SK-N-SH (cell line): ENCODE measurements around the gene TIMM22. TPM values are rescaled to one million over a fixed set of nuclear protein-coding genes. Genes with fewer than 3 reads are reported as not detected.
"Not testable (repeated sequence)": the region's sequence is repeated elsewhere in the genome, so short reads cannot be mapped to it uniquely, and the experiment has no call there.

Experiments
- CTCF ChIA-PET: fragments of 300-600, 350-600 bp; formaldehyde crosslinking; extraction: SDS; loops from one replicate; lab custom pipeline; 2021; lab: Yijun Ruan, JAX
- POLR2A ChIA-PET: fragments of 350-600 bp; sonication (Branson Sonifier 250); formaldehyde crosslinking; extraction: SDS; loops from one replicate; lab custom pipeline; 2020; ENCODE audit warnings: antibody characterized with exemption, inconsistent platforms; lab: Yijun Ruan, JAX
- DNase-seq: peaks from one replicate; pipeline ENCODE4 v3.0.0; 2012
- H2AFZ ChIP-seq: fragments of 200-600 bp; sonication (generic); 2 replicates; pipeline ENCODE4 v1.8.1; 2016; ENCODE audit warnings: antibody characterized with exemption, mild to moderate bottlenecking, low read depth
- H3F3A ChIP-seq: fragments of 200-600 bp; sonication (generic); replicated peaks from 2 replicates; pipeline ENCODE3; 2016; ENCODE audit warnings: antibody characterized with exemption, mild to moderate bottlenecking; ENCODE audit not compliant: insufficient read depth
- H3K27ac ChIP-seq, 2 experiments: fragments of 200-500 bp in 1 of 2; fragments of 200-600 bp in 1 of 2; sonication (Bioruptor generic) in 1 of 2; sonication (generic), shearing (Covaris generic) in 1 of 2; 2 replicates each; pipeline versions ENCODE4 v1.5.1 to v1.6.1; 2014 to 2016; ENCODE audit warnings: low read depth in 2 of 2, inconsistent platforms in 1 of 2, low read length in 1 of 2, mild to moderate bottlenecking in 1 of 2, mixed read lengths in 1 of 2
- H3K27me3 ChIP-seq: fragments of 200-600 bp; sonication (generic), shearing (Covaris generic); 2 replicates; pipeline ENCODE4 v1.6.1; 2016; ENCODE audit warnings: mixed run types; ENCODE audit not compliant: insufficient read depth
- H3K36me3 ChIP-seq, 2 experiments: fragments of 200-500 bp in 1 of 2; fragments of 200-600 bp in 1 of 2; sonication (Bioruptor generic) in 1 of 2; sonication (generic) in 1 of 2; replicated peaks in 1 of 2; 2 replicates each; pipeline versions ENCODE3 to v1.5.1; 2014 to 2016; ENCODE audit warnings: low read length in 1 of 2, mild to moderate bottlenecking in 1 of 2; ENCODE audit not compliant: insufficient read depth in 2 of 2, control insufficient read depth in 1 of 2
- H3K4me1 ChIP-seq, 2 experiments: fragments of 200-500 bp in 1 of 2; fragments of 200-600 bp in 1 of 2; sonication (Bioruptor generic) in 1 of 2; sonication (generic), shearing (Covaris generic) in 1 of 2; 2 replicates each; pipeline versions ENCODE4 v1.5.1 to v1.6.1; 2014 to 2016; ENCODE audit warnings: low read depth in 1 of 2, low read length in 1 of 2, mixed run types in 1 of 2; ENCODE audit not compliant: insufficient read depth in 2 of 2, control insufficient read depth in 1 of 2
- H3K4me2 ChIP-seq: fragments of 200-600 bp; sonication (generic), shearing (Covaris generic); 2 replicates; pipeline ENCODE4 v1.6.1; 2017; ENCODE audit warnings: mixed run types
- H3K4me3 ChIP-seq, 2 experiments: fragments of 200-500 bp in 1 of 2; fragments of 200-600 bp in 1 of 2; sonication (Bioruptor generic) in 1 of 2; sonication (generic), shearing (Covaris generic) in 1 of 2; 2 replicates each; pipeline versions ENCODE4 v1.5.1 to v1.8.1; 2014 to 2016; ENCODE audit warnings: low read depth in 2 of 2, inconsistent platforms in 1 of 2, low read length in 1 of 2, mild to moderate bottlenecking in 1 of 2, mixed read lengths in 1 of 2, moderate library complexity in 1 of 2
- H3K79me2 ChIP-seq: fragments of 200-600 bp; sonication (generic); 2 replicates; pipeline ENCODE4 v1.8.1; 2017; ENCODE audit warnings: mild to moderate bottlenecking; ENCODE audit not compliant: insufficient read depth
- H3K9ac ChIP-seq: fragments of 200-600 bp; sonication (generic); 2 replicates; pipeline ENCODE4 v1.6.1; 2017; ENCODE audit warnings: mixed run types
- H3K9me2 ChIP-seq: fragments of 200-600 bp; sonication (generic); 2 replicates; pipeline ENCODE4 v1.6.1; 2017; ENCODE audit warnings: mixed run types
- H3K9me3 ChIP-seq: fragments of 200-600 bp; sonication (generic); 2 replicates; pipeline ENCODE4 v1.6.1; 2017; ENCODE audit warnings: mixed run types, mild to moderate bottlenecking, moderate library complexity
- H4K20me1 ChIP-seq: fragments of 200-600 bp; sonication (generic); 2 replicates; pipeline ENCODE4 v1.6.1; 2017; ENCODE audit warnings: mild to moderate bottlenecking, mixed run types; ENCODE audit not compliant: insufficient read depth
- CHD2 ChIP-seq: fragments of 150-350 bp; IDR thresholded peaks from 2 replicates; pipeline ENCODE4 v1.6.1; 2018; ENCODE audit warnings: low read length; ENCODE audit not compliant: partially characterized antibody
- GABPA ChIP-seq: IDR thresholded peaks from 2 replicates; pipeline ENCODE4 v1.4.0; 2012; ENCODE audit warnings: low read depth, mild to moderate bottlenecking
- JUND ChIP-seq: IDR thresholded peaks from 2 replicates; pipeline ENCODE4 v1.4.0; 2012
- MEF2A ChIP-seq: IDR thresholded peaks from 2 replicates; pipeline ENCODE4 v1.4.0; 2012; ENCODE audit warnings: low read depth, borderline replicate concordance
- RAD21 ChIP-seq: IDR thresholded peaks from 2 replicates; pipeline ENCODE4 v1.6.1; 2012; ENCODE audit warnings: mild to moderate bottlenecking, low read length
- TAF1 ChIP-seq: IDR thresholded peaks from 2 replicates; pipeline ENCODE4 v1.6.1; 2012; ENCODE audit warnings: low read depth, mild to moderate bottlenecking, low read length, moderate library complexity, borderline replicate concordance
- TEAD4 ChIP-seq: IDR thresholded peaks from 2 replicates; pipeline ENCODE4 v1.4.0; 2012; ENCODE audit warnings: mild to moderate bottlenecking, borderline replicate concordance; ENCODE audit not compliant: insufficient read depth
- WGBS: methylation state at CpG from one replicate; pipeline ENCODE4 v1.1.6; 2017; ENCODE audit warnings: low lambda C conversion rate; 5-methylcytosine and 5-hydroxymethylcytosine counted together
- polyA plus RNA-seq, 3 experiments: library from polyadenylated mRNA; depleted of rRNA; stranded (reverse); fragments of >200 nt; gene quantifications; 2 replicates each; pipeline ENCODE4 v1.2.3, GENCODE V29; 2012
- TF ChIP-seq, protein P1 (sequence below): fragments of 200-600 bp; sonication (generic); IDR thresholded peaks from 2 replicates; pipeline ENCODE4 v1.6.1; 2017; ENCODE audit warnings: antibody characterized with exemption, mild to moderate bottlenecking, moderate library complexity
- TF ChIP-seq, protein P2 (sequence below): fragments of 150-350 bp; IDR thresholded peaks from 2 replicates; pipeline ENCODE4 v1.6.1; 2016; ENCODE audit warnings: mild to moderate bottlenecking, low read depth, low read length
- TF ChIP-seq, protein P3 (sequence below): IDR thresholded peaks from 2 replicates; pipeline ENCODE4 v1.4.0; 2012; ENCODE audit warnings: low read depth
- TF ChIP-seq, protein P4 (sequence below): IDR thresholded peaks from 2 replicates; pipeline ENCODE4 v1.4.0; 2012; ENCODE audit warnings: low read depth, borderline replicate concordance

Gene TIMM22
- polyA plus RNA-seq, 1 of the 3 experiments (the other 2 are of a cell fraction), result 9.9 TPM

DNA sequence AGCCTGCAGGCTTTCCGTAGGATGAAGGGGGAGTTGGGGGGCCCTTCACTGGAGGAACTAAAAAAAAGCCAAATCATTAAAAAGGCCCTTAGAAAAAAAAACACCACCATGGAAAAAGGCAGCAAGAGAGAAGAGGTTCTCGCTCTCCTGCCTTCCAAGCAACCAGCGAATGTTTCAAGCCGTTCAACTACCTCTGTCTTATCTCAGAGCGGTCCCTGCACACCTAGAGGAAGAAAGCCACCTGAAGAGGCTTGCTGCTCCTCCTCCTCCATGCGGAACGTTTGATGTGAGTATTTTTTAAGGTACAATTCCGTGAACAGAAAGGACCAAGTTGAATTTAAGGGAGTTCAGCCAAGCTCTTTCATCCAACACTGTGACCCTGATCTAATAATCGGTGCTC lies 26.6 kb upstream of the TIMM22 start:
- POLR2A ChIA-PET, result no interaction called here
- H3K27me3 ChIP-seq, result peaks cover 58% of the 10 kb centered on the region
- H3K4me2 ChIP-seq, result no peak overlapping the region
- H2AFZ ChIP-seq, result no peak overlapping the region
- no peak for DNase-seq
- peaks cover 28% of the 10 kb centered on the region for H4K20me1 ChIP-seq
- H3K9me3 ChIP-seq, result no peaks in the 10 kb centered on the region
- H3K4me3 ChIP-seq, result no peak overlapping the region
- peaks cover 0 to 3% of the 10 kb centered on the region in 2 experiments; a peak in 1 of 4 replicates for H3K4me1 ChIP-seq
- no peak for TF ChIP-seq TEAD4
- TF ChIP-seq, all 33 proteins: peak for 0
- WGBS, result 62% methylated on average over 9 of the region's 9 CpGs
- no peaks in the 10 kb centered on the region for H3K9me2 ChIP-seq
- no peaks in the 10 kb centered on the region for H3K36me3 ChIP-seq
- H3F3A ChIP-seq, result no peaks in the 10 kb centered on the region
- H3K27ac ChIP-seq, result no peak overlapping the region
- no peak overlapping the region for H3K9ac ChIP-seq
- CTCF ChIA-PET, result interaction anchor here (0.9 kb wide), 1 partner anchor 11 kb away, joined by 5 read pairs; no protein-coding TSS in a partner anchor
- peaks cover 18% of the 10 kb centered on the region for H3K79me2 ChIP-seq

DNA sequence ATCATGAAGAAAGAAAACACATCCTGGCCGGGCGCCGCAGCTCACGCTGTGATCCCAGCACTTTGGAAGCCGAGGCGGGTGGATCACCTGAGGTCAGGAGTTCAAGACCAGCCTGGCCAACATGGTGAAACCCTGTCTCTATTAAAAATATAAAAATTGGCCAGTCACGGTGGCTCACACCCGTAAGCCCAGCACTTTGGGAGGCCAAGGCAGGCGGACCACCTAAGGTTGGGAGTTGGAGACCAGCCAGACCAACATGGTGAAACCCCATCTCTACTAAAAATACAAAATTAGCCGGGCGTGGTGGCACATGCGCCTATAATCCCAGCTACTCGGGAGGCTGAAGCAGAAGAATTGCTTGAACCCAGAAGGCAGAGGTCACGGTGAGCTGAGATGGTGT lies 25.1 kb upstream of the TIMM22 start:
- DNase-seq, H3K9me2 ChIP-seq, POLR2A ChIA-PET, H3F3A ChIP-seq, H2AFZ ChIP-seq, H3K4me1 ChIP-seq, H3K4me2 ChIP-seq, H3K9me3 ChIP-seq, H3K27ac ChIP-seq, H3K9ac ChIP-seq, H3K4me3 ChIP-seq, H3K36me3 ChIP-seq: not testable (repeated sequence)
- CTCF ChIA-PET, result interaction anchor here (1.2 kb wide), 1 partner anchor 9 kb away, joined by 4 read pairs; no protein-coding TSS in a partner anchor
- Histone ChIP-seq H3K79me2 (peaks cover 33% of the 10 kb centered on the region), H4K20me1 (peaks cover 29% of the 10 kb centered on the region), H3K27me3 (peaks cover 59% of the 10 kb centered on the region)
- 74% methylated on average over 14 of the region's 14 CpGs for WGBS

DNA sequence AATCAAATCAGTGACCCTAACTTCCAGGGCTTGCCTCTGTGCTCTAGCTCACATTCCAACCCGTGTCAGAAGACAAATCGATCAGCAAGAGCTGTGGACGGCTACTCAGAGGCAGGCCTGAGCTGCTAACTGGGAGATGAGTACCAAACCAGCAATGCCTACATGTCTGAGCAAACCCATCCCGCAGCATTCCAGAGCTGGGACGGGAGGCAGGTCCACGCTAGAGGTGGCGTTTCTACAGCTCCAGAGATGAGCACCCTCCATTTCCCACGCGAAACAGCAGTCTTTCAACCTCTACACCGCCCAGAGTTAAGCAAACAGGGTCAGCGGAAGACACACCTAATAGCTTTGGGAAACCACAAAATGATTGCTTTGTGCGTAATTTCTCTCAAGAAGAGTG lies 23.9 kb upstream of the TIMM22 start:
- Histone ChIP-seq H3K27ac (no peak overlapping the region), H3K9me2 (no peaks in the 10 kb centered on the region), H4K20me1 (peaks cover 36% of the 10 kb centered on the region), H3K9ac (no peak overlapping the region), H3K4me2 (no peak overlapping the region), H3K4me3 (no peak overlapping the region), H3K36me3 (no peaks in the 10 kb centered on the region), H2AFZ (no peak overlapping the region), H3K27me3 (peaks cover 54% of the 10 kb centered on the region), H3K9me3 (no peaks in the 10 kb centered on the region), H3K4me1 (peaks cover 0 to 13% of the 10 kb centered on the region in 2 experiments; a peak in 2 of 4 replicates), H3K79me2 (peaks cover 44% of the 10 kb centered on the region), H3F3A (no peaks in the 10 kb centered on the region)
- ChIA-PET POLR2A (no interaction called here), CTCF (interaction anchor here (1.3 kb wide), 1 partner anchor 8 kb away, joined by 5 read pairs; no protein-coding TSS in a partner anchor)
- DNase-seq, result no peak
- TF ChIP-seq, protein P1, sequence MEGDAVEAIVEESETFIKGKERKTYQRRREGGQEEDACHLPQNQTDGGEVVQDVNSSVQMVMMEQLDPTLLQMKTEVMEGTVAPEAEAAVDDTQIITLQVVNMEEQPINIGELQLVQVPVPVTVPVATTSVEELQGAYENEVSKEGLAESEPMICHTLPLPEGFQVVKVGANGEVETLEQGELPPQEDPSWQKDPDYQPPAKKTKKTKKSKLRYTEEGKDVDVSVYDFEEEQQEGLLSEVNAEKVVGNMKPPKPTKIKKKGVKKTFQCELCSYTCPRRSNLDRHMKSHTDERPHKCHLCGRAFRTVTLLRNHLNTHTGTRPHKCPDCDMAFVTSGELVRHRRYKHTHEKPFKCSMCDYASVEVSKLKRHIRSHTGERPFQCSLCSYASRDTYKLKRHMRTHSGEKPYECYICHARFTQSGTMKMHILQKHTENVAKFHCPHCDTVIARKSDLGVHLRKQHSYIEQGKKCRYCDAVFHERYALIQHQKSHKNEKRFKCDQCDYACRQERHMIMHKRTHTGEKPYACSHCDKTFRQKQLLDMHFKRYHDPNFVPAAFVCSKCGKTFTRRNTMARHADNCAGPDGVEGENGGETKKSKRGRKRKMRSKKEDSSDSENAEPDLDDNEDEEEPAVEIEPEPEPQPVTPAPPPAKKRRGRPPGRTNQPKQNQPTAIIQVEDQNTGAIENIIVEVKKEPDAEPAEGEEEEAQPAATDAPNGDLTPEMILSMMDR, result no peak
- no peak for TF ChIP-seq GABPA
- no peak for TF ChIP-seq CHD2
- TF ChIP-seq, protein P2, sequence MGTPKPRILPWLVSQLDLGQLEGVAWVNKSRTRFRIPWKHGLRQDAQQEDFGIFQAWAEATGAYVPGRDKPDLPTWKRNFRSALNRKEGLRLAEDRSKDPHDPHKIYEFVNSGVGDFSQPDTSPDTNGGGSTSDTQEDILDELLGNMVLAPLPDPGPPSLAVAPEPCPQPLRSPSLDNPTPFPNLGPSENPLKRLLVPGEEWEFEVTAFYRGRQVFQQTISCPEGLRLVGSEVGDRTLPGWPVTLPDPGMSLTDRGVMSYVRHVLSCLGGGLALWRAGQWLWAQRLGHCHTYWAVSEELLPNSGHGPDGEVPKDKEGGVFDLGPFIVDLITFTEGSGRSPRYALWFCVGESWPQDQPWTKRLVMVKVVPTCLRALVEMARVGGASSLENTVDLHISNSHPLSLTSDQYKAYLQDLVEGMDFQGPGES, result no peak
- no peak for TF ChIP-seq TAF1
- TF ChIP-seq, protein P3, sequence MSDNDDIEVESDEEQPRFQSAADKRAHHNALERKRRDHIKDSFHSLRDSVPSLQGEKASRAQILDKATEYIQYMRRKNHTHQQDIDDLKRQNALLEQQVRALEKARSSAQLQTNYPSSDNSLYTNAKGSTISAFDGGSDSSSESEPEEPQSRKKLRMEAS, result no peak
- TF ChIP-seq JUND, result no peak
- TF ChIP-seq MEF2A, result no peak
- TF ChIP-seq, protein P4, sequence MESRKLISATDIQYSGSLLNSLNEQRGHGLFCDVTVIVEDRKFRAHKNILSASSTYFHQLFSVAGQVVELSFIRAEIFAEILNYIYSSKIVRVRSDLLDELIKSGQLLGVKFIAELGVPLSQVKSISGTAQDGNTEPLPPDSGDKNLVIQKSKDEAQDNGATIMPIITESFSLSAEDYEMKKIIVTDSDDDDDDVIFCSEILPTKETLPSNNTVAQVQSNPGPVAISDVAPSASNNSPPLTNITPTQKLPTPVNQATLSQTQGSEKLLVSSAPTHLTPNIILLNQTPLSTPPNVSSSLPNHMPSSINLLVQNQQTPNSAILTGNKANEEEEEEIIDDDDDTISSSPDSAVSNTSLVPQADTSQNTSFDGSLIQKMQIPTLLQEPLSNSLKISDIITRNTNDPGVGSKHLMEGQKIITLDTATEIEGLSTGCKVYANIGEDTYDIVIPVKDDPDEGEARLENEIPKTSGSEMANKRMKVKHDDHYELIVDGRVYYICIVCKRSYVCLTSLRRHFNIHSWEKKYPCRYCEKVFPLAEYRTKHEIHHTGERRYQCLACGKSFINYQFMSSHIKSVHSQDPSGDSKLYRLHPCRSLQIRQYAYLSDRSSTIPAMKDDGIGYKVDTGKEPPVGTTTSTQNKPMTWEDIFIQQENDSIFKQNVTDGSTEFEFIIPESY, result no peak
- no peak for TF ChIP-seq TEAD4
- TF ChIP-seq RAD21, result no peak
- 70% methylated on average over 12 of the region's 12 CpGs for whole genome bisulfite sequencing

DNA sequence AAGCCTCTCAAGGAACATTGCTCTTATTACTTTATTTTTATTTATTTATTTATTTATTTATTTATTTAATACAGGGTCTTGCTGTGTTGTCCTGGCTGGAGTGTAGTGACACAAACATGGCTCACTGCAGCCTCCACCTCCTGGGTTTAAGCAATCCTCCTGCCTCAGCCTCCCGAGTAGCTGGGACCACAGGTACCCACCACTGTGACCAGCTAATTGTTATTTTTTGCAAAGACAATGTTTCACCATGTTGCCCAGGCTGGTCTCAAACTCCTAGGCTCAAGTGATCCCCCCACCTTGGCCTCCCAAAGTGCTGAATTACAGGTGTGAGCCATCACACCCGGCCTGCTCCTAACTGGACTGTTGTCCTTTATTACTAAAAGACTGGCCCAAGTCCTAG lies 22.2 kb upstream of the TIMM22 start:
- H3K4me2 ChIP-seq, result not testable (repeated sequence)

More for the DNA sequence above, 22.2 kb upstream of the TIMM22 start:
- H3K4me1 ChIP-seq, result peaks cover 0 to 13% of the 10 kb centered on the region in 2 experiments; a peak in 2 of 4 replicates
- CTCF ChIA-PET, result interaction anchor here (1.0 to 1.3 kb wide), 3 partner anchors 110 to 223 kb away, joined by 3 read pairs; partner anchors contain the start of gene GEMIN4
- H3K27ac ChIP-seq, H3K9me3 ChIP-seq, DNase-seq, H3F3A ChIP-seq, POLR2A ChIA-PET, H3K9me2 ChIP-seq, H3K36me3 ChIP-seq, H3K4me3 ChIP-seq, H3K9ac ChIP-seq, H2AFZ ChIP-seq: not testable (repeated sequence)
- peaks cover 40% of the 10 kb centered on the region for H3K79me2 ChIP-seq
- 74% methylated on average over 2 of the region's 2 CpGs for WGBS
- peaks cover 25% of the 10 kb centered on the region for H4K20me1 ChIP-seq
- peaks cover 41% of the 10 kb centered on the region for H3K27me3 ChIP-seq
